ENCODE data around the gene SCNN1A. TPM values are rescaled to one million over a fixed set of nuclear protein-coding genes. Genes with fewer than 3 reads are reported as not detected.

SCNN1A gene
- total RNA-seq, 3 donors from 2014 or later = 130 to 402 (median 386) TPM

DNA sequence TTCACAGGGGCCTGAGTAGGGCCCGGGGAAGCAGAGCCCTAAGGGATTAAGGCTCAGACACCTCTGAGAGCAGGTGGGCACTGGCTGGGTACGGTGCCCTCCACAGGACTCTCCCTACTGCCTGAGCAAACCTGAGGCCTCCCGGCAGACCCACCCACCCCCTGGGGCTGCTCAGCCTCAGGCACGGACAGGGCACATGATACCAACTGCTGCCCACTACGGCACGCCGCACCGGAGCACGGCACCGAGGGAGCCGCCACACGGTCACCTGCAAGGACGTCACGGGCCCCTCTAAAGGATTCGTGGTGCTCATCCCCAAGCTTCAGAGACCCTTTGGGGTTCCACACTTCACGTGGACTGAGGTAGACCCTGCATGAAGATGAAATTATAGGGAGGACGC lies 15.7 kb upstream of the SCNN1A start:
- TF ChIP-seq, protein P1, sequence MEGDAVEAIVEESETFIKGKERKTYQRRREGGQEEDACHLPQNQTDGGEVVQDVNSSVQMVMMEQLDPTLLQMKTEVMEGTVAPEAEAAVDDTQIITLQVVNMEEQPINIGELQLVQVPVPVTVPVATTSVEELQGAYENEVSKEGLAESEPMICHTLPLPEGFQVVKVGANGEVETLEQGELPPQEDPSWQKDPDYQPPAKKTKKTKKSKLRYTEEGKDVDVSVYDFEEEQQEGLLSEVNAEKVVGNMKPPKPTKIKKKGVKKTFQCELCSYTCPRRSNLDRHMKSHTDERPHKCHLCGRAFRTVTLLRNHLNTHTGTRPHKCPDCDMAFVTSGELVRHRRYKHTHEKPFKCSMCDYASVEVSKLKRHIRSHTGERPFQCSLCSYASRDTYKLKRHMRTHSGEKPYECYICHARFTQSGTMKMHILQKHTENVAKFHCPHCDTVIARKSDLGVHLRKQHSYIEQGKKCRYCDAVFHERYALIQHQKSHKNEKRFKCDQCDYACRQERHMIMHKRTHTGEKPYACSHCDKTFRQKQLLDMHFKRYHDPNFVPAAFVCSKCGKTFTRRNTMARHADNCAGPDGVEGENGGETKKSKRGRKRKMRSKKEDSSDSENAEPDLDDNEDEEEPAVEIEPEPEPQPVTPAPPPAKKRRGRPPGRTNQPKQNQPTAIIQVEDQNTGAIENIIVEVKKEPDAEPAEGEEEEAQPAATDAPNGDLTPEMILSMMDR (IDR thresholded peaks at IDR 0.05) = no peak
- no peak overlapping the region for H3K4me3 ChIP-seq
- no peaks in the 10 kb centered on the region for H3K36me3 ChIP-seq (ENCODE audit: low read depth)
- no peak for ATAC-seq
- intact Hi-C loops (cut with DNase I, micrococcal nuclease) = no loop called here
- H3K9me3 ChIP-seq = no peaks in the 10 kb centered on the region
- DNase-seq = no peak
- H3K4me1 ChIP-seq (ENCODE audit: low read depth) = peaks cover 38% of the 10 kb centered on the region

GRCh38 chr12:6390084-6390799 lies 14.9 kb upstream of the SCNN1A start:
- DNase-seq = peak in 2 of 3 donors; percentile 70 to 72
- Histone ChIP-seq H3K36me3 (ENCODE audit: low read depth) (no peaks in the 10 kb centered on the region), H3K9me3 (no peaks in the 10 kb centered on the region), H3K4me3 (no peak overlapping the region), H3K4me1 (ENCODE audit: low read depth) (peaks cover 40% of the 10 kb centered on the region)
- TF ChIP-seq, protein P1 (IDR thresholded peaks at IDR 0.05) = no peak
- ATAC-seq = peak; percentile 24
- intact Hi-C loops (cut with DNase I, micrococcal nuclease) = no loop called here

GRCh38 chr12:6387541-6387940 lies 12.2 kb upstream of the SCNN1A start:
- TF ChIP-seq, protein P1 (IDR thresholded peaks at IDR 0.05) = no peak
- DNase-seq (no peak), ATAC-seq (no peak)
- intact Hi-C loops (cut with DNase I, micrococcal nuclease) = loop anchor here in 1 of 2 donors (10.0 kb wide), 1 partner anchor 53 kb away; no protein-coding TSS in a partner anchor
- Histone ChIP-seq H3K4me1 (ENCODE audit: low read depth) (peaks cover 43% of the 10 kb centered on the region), H3K36me3 (ENCODE audit: low read depth) (no peaks in the 10 kb centered on the region), H3K4me3 (no peak overlapping the region), H3K9me3 (no peaks in the 10 kb centered on the region)

- Histone ChIP-seq H3K36me3 (ENCODE audit: low read depth) (no peaks in the 10 kb centered on the region), H3K4me3 (no peak overlapping the region), H3K9me3 (no peaks in the 10 kb centered on the region), H3K4me1 (ENCODE audit: low read depth) (peaks cover 32% of the 10 kb centered on the region)
- intact Hi-C loops (cut with DNase I, micrococcal nuclease) = loop anchor here in 1 of 2 donors (10.0 kb wide), 1 partner anchor 52 kb away; no protein-coding TSS in a partner anchor
- DNase-seq = no peak
- TF ChIP-seq, protein P1 (IDR thresholded peaks at IDR 0.05) = no peak
- ATAC-seq = no peak
Observed at GRCh38 chr12:6386491-6386890, 11.1 kb upstream of the SCNN1A start.

DNA sequence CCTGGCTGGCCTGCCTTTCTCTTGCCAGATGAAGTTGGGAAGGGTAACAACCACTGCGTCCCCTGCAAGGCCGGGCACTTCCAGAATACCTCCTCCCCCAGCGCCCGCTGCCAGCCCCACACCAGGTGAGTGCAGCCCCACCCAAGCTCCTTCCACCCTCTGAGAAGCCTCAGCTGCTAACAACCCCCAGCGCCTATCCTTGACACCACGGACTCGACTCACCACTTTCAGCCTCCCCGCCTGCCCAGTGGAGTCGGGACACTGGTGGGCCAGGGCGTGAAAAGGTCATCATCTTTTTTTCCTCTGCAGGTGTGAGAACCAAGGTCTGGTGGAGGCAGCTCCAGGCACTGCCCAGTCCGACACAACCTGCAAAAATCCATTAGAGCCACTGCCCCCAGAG lies 10.7 kb upstream of the SCNN1A start:
- DNase-seq = no peak
- H3K9me3 ChIP-seq = no peaks in the 10 kb centered on the region
- TF ChIP-seq, protein P1 (IDR thresholded peaks at IDR 0.05) = no peak
- intact Hi-C loops (cut with DNase I, micrococcal nuclease) = loop anchor here in 1 of 2 donors (10.0 kb wide), 1 partner anchor 51 kb away; no protein-coding TSS in a partner anchor
- H3K4me3 ChIP-seq = no peak overlapping the region
- H3K36me3 ChIP-seq (ENCODE audit: low read depth) = no peaks in the 10 kb centered on the region
- ATAC-seq = no peak
- peaks cover 28% of the 10 kb centered on the region for H3K4me1 ChIP-seq (ENCODE audit: low read depth)

Data from mucosa of descending colon (tissue), 3 donors.